HCT116 (cell line): ENCODE data around the gene RBM26. TPM values are rescaled to one million over a fixed set of nuclear protein-coding genes. Genes with fewer than 3 reads are reported as not detected.

ENCODE experiments used
- ATAC-seq: fragments of 200-7000 bp; cut with Tn5 transposase; 2 replicates; pipeline ENCODE4 v1.9.1; 2020; ENCODE audit warnings: mild to moderate bottlenecking, moderate library complexity
- BruUV-seq: library from RNA; stranded (reverse); fragments of 400-500 nt; replicated peaks from 2 replicates; lab custom pipeline; 2021; lab: Mats Ljungman, UMichigan
- CTCF ChIA-PET: fragments of 300-600 bp; sonication (Branson Sonifier 250); formaldehyde crosslinking; loops from one replicate; lab custom pipeline; 2021; ENCODE audit warnings: antibody characterized with exemption; lab: Charles Lee
- POLR2A ChIA-PET: fragments of 300-600, 350-600 bp; sonication (Branson Sonifier 250); formaldehyde crosslinking; loops from one replicate; lab custom pipeline; 2021; ENCODE audit warnings: antibody characterized with exemption; lab: Charles Lee
- RAD21 ChIA-PET, 2 experiments: fragments of 300-600 bp; sonication (Branson Sonifier 250); formaldehyde crosslinking; loops; one replicate each; lab custom pipeline; 2023; ENCODE audit warnings: low total read pairs in 2 of 2; ENCODE audit not compliant: uncharacterized antibody in 2 of 2, unreplicated experiment in 2 of 2, low non-redundant PET in 1 of 2; lab: Charles Lee
- DNase-seq: peaks from one replicate; pipeline ENCODE4 v3.0.0-alpha.2; 2010; ENCODE audit warnings: low read depth, low spot score
- H2AFZ ChIP-seq: fragments of 200-600 bp; shearing (Covaris generic), sonication (generic); 2 replicates; pipeline ENCODE4 v1.6.1; 2017; ENCODE audit warnings: low read depth, mixed run types, mixed read lengths, antibody characterized with exemption, low read length; ENCODE audit not compliant: poor library complexity, severe bottlenecking
- H3K27ac ChIP-seq: 2 replicates; pipeline ENCODE4 v1.5.1; 2012; ENCODE audit warnings: low read depth, low read length
- H3K27me3 ChIP-seq: fragments of 200-600 bp; sonication (generic); 2 replicates; pipeline ENCODE4 v1.6.1; 2016; ENCODE audit warnings: mixed run types, low read length, mixed read lengths; ENCODE audit not compliant: insufficient read depth
- H3K36me3 ChIP-seq, 2 experiments: fragments of 200-500 bp in 1 of 2; fragments of 200-600 bp in 1 of 2; sonication (Bioruptor generic) in 1 of 2; sonication (generic) in 1 of 2; 2 replicates each; pipeline versions ENCODE4 v1.5.1 to v1.6.1; 2014 to 2016; ENCODE audit warnings: low read length in 2 of 2, inconsistent platforms in 1 of 2, mixed read lengths in 1 of 2, mixed run types in 1 of 2; ENCODE audit not compliant: insufficient read depth in 2 of 2, control insufficient read depth in 1 of 2
- H3K4me1 ChIP-seq, 2 experiments: fragments of 200-600 bp in 1 of 2; sonication (generic) in 1 of 2; 2 replicates each; pipeline versions ENCODE4 v1.5.1 to v1.6.1; 2012 to 2017; ENCODE audit warnings: low read length in 2 of 2, inconsistent platforms in 1 of 2, mild to moderate bottlenecking in 1 of 2, mixed read lengths in 1 of 2, mixed run types in 1 of 2, moderate library complexity in 1 of 2; ENCODE audit not compliant: insufficient read depth in 2 of 2, control insufficient read depth in 1 of 2
- H3K4me2 ChIP-seq: fragments of 200-600 bp; sonication (generic); 2 replicates; pipeline ENCODE4 v1.6.1; 2017; ENCODE audit warnings: mixed run types, low read length, mixed read lengths
- H3K4me3 ChIP-seq, 2 experiments: fragments of 200-600 bp in 1 of 2; sonication (generic) in 1 of 2; replicated peaks in 1 of 2; 2 replicates each; pipeline ENCODE4 v1.5.1; 2011 to 2016; ENCODE audit warnings: low read length in 2 of 2, control low read depth in 1 of 2, low read depth in 1 of 2, mild to moderate bottlenecking in 1 of 2, mixed read lengths in 1 of 2, mixed run types in 1 of 2
- H3K79me2 ChIP-seq: fragments of 200-600 bp; sonication (generic); 2 replicates; pipeline ENCODE4 v1.6.1; 2017; ENCODE audit warnings: mild to moderate bottlenecking, mixed run types, low read length, moderate library complexity, mixed read lengths; ENCODE audit not compliant: insufficient read depth
- H3K9ac ChIP-seq: fragments of 200-600 bp; sonication (generic); 2 replicates; pipeline ENCODE4 v1.6.1; 2016; ENCODE audit warnings: low read length, mixed read lengths
- H3K9me2 ChIP-seq: fragments of 200-600 bp; sonication (generic), shearing (Covaris generic); 2 replicates; pipeline ENCODE4 v1.6.1; 2017; ENCODE audit warnings: mixed run types, mild to moderate bottlenecking, moderate library complexity; ENCODE audit not compliant: insufficient read depth
- H3K9me3 ChIP-seq, 2 experiments: fragments of 200-500 bp in 1 of 2; fragments of 200-600 bp in 1 of 2; sonication (Bioruptor generic) in 1 of 2; sonication (generic) in 1 of 2; 2 replicates each; pipeline ENCODE4 v1.6.1; 2014 to 2017; ENCODE audit warnings: low read length in 2 of 2, mixed read lengths in 2 of 2, inconsistent platforms in 1 of 2, low read depth in 1 of 2, mild to moderate bottlenecking in 1 of 2, mixed run types in 1 of 2, moderate library complexity in 1 of 2; ENCODE audit not compliant: control insufficient read depth in 1 of 2, insufficient read depth in 1 of 2
- H4K20me1 ChIP-seq: fragments of 200-600 bp; sonication (generic), shearing (Covaris generic); 2 replicates; pipeline ENCODE4 v1.6.1; 2017; ENCODE audit warnings: mixed run types, mild to moderate bottlenecking, moderate library complexity; ENCODE audit not compliant: insufficient read depth
- CBX3 ChIP-seq: IDR thresholded peaks from 2 replicates; pipeline ENCODE4 v1.6.1; 2012; ENCODE audit warnings: low read depth
- CEBPB ChIP-seq: IDR thresholded peaks from 2 replicates; pipeline ENCODE4 v1.6.1; 2012; ENCODE audit warnings: low read depth
- EGR1 ChIP-seq: IDR thresholded peaks from 2 replicates; pipeline ENCODE4 v1.6.1; 2012; ENCODE audit warnings: low read depth
- ELF1 ChIP-seq: IDR thresholded peaks from 2 replicates; pipeline ENCODE4 v1.6.1; 2012; ENCODE audit warnings: low read depth, borderline replicate concordance
- FOSL1 ChIP-seq: IDR thresholded peaks from 2 replicates; pipeline ENCODE4 v1.6.1; 2012; ENCODE audit warnings: low read depth
- JUND ChIP-seq: IDR thresholded peaks from 2 replicates; pipeline ENCODE4 v1.6.1; 2012
- POLR2A ChIP-seq: IDR thresholded peaks from 2 replicates; pipeline ENCODE4 v1.7.0; 2011; ENCODE audit warnings: borderline replicate concordance; ENCODE audit not compliant: insufficient read depth, insufficient read length; ENCODE audit errors: extremely low read depth
- POLR2AphosphoS5 ChIP-seq: IDR thresholded peaks from 2 replicates; pipeline ENCODE4 v1.6.1; 2011; ENCODE audit warnings: mild to moderate bottlenecking, low read depth, low read length, moderate library complexity
- RAD21 ChIP-seq: IDR thresholded peaks from 2 replicates; pipeline ENCODE4 v1.6.1; 2012; ENCODE audit warnings: low read depth, mild to moderate bottlenecking
- SP1 ChIP-seq: IDR thresholded peaks from 2 replicates; pipeline ENCODE4 v1.6.1; 2012; ENCODE audit warnings: low read depth
- SRF ChIP-seq: IDR thresholded peaks from 2 replicates; pipeline ENCODE4 v1.6.1; 2012; ENCODE audit warnings: low read depth
- TCF7L2 ChIP-seq: IDR thresholded peaks from 2 replicates; pipeline ENCODE4 v1.7.0; 2011; ENCODE audit warnings: borderline replicate concordance, inconsistent platforms; ENCODE audit not compliant: insufficient read depth, insufficient read length; ENCODE audit errors: extremely low read depth
- YY1 ChIP-seq: IDR thresholded peaks from 2 replicates; pipeline ENCODE4 v1.6.1; 2011; ENCODE audit warnings: low read length, low read depth, moderate library complexity, mild to moderate bottlenecking; ENCODE audit not compliant: insufficient replicate concordance; ENCODE audit errors: extremely low read depth
- ZNF274 ChIP-seq: fragments of 200-500 bp; sonication (Bioruptor generic); IDR thresholded peaks from 2 replicates; pipeline ENCODE4 v1.6.1; 2014; ENCODE audit warnings: mild to moderate bottlenecking, low read depth, low read length, inconsistent platforms
- intact Hi-C: fragments of 100-400 bp; cut with micrococcal nuclease; formaldehyde crosslinking; loops from 2 replicates; pipeline ENCODE4 v1.10.0; 2022
- total RNA-seq: library from RNA; stranded (reverse); gene quantifications from one replicate; pipeline ENCODE4 v1.2.1, GENCODE V29; 2021; ENCODE audit not compliant: unreplicated experiment
- TF ChIP-seq, protein P1 (sequence below): IDR thresholded peaks from 2 replicates; pipeline ENCODE4 v1.6.1; 2012
- TF ChIP-seq, protein P2 (sequence below): IDR thresholded peaks from 2 replicates; pipeline ENCODE4 v1.6.1; 2011; ENCODE audit warnings: mild to moderate bottlenecking, low read length, moderate library complexity; ENCODE audit not compliant: insufficient replicate concordance; ENCODE audit errors: extremely low read depth
- TF ChIP-seq, protein P3 (sequence below): IDR thresholded peaks from 2 replicates; pipeline ENCODE4 v1.6.1; 2012

RBM26 gene
- total RNA-seq, 1 experiment from 2014 or later = 52.5 TPM

DNA sequence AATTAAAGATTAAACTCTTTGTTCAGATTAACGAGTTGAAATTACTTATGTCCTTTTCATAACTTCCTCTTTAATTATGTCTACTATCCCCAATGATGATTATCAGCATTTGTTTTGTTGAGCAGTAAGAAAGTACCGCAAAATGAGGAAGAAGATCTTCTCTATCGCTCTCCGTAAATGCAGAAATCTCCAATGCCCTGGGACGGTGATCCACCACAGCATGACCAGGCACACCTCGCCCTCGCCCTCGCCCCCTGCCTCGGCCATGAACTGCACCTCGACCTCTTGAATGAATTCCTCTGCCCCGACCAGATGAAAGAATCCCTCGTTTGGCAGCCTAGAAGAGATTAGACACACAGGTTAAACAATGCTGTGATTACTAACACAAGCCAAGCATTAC lies 69.1 kb downstream of the RBM26 start:
- no TSS peak for BruUV-seq
- H3K9me2 ChIP-seq = no peaks in the 10 kb centered on the region
- H3K9me3 ChIP-seq = no peaks in the 10 kb centered on the region
- ChIA-PET RAD21 (no interaction called here), CTCF (no interaction called here)
- H3K27ac ChIP-seq = no peak overlapping the region
- no peaks in the 10 kb centered on the region for H4K20me1 ChIP-seq
- peaks cover 33% of the 10 kb centered on the region for H3K79me2 ChIP-seq
- H3K9ac ChIP-seq = no peak overlapping the region
- H3K4me1 ChIP-seq = no peaks in the 10 kb centered on the region
- ATAC-seq = no peak
- no peak overlapping the region for H3K4me3 ChIP-seq
- no peak overlapping the region for H3K4me2 ChIP-seq
- H2AFZ ChIP-seq = no peak overlapping the region
- no peak for DNase-seq
- H3K27me3 ChIP-seq = no peaks in the 10 kb centered on the region
- TF ChIP-seq ELF1 (no peak), CBX3 (no peak), EGR1 (no peak), SP1 (no peak), JUND (no peak), POLR2A (no peak), YY1 (no peak), POLR2AphosphoS5 (no peak), ZNF274 (no peak), FOSL1 (no peak), SRF (no peak), TCF7L2 (no peak), CEBPB (no peak), RAD21 (no peak)
- TF ChIP-seq, protein P1, sequence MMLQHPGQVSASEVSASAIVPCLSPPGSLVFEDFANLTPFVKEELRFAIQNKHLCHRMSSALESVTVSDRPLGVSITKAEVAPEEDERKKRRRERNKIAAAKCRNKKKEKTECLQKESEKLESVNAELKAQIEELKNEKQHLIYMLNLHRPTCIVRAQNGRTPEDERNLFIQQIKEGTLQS = no peak
- TF ChIP-seq, protein P2, sequence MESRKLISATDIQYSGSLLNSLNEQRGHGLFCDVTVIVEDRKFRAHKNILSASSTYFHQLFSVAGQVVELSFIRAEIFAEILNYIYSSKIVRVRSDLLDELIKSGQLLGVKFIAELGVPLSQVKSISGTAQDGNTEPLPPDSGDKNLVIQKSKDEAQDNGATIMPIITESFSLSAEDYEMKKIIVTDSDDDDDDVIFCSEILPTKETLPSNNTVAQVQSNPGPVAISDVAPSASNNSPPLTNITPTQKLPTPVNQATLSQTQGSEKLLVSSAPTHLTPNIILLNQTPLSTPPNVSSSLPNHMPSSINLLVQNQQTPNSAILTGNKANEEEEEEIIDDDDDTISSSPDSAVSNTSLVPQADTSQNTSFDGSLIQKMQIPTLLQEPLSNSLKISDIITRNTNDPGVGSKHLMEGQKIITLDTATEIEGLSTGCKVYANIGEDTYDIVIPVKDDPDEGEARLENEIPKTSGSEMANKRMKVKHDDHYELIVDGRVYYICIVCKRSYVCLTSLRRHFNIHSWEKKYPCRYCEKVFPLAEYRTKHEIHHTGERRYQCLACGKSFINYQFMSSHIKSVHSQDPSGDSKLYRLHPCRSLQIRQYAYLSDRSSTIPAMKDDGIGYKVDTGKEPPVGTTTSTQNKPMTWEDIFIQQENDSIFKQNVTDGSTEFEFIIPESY = no peak
- TF ChIP-seq, protein P3, sequence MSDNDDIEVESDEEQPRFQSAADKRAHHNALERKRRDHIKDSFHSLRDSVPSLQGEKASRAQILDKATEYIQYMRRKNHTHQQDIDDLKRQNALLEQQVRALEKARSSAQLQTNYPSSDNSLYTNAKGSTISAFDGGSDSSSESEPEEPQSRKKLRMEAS = no peak
- TF ChIP-seq, all 23 proteins: peak for 0
- intact Hi-C loops = no loop called here
- POLR2A ChIA-PET = no interaction called here
- H3K36me3 ChIP-seq = peaks cover 32 to 56% of the 10 kb centered on the region in 2 experiments
